Measurements from ENCODE around the gene ADGRG1. TPM values are rescaled to one million over a fixed set of nuclear protein-coding genes. Genes with fewer than 3 reads are reported as not detected.

Gene ADGRG1
- total RNA-seq, 1 donor from 2014 or later: 19.7 TPM

DNA sequence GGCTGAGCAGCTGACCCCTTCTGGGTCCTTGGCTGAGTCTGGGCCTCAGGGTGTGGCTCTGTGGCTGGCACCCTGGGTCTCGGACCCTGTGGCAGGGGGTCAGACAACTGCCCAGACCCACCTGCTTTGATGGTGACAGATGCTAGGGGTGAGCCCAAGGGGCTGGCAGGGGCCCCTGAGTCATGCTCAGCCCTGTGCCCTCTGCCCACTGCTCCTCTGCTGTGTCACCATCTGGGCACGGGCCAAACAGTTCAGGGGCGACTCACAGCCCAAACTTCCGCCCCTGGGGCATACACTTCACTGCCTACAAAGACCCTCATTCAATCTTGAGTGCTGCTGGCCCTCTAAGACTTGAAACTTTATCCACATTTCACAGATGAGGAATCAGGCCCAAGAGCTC lies 5.7 kb downstream of the ADGRG1 start:
- Mint-ChIP-seq H3K4me1 (ENCODE audit: low read depth) (peaks cover 9% of the 10 kb centered on the region), H3K36me3 (ENCODE audit: insufficient read depth) (no peaks in the 10 kb centered on the region), H3K4me3 (ENCODE audit: low read depth) (no peak overlapping the region), H3K27me3 (peaks cover 26% of the 10 kb centered on the region), H3K9me3 (ENCODE audit: low read depth) (no peaks in the 10 kb centered on the region), H3K27ac (no peak overlapping the region)
- TF ChIP-seq, protein P1, sequence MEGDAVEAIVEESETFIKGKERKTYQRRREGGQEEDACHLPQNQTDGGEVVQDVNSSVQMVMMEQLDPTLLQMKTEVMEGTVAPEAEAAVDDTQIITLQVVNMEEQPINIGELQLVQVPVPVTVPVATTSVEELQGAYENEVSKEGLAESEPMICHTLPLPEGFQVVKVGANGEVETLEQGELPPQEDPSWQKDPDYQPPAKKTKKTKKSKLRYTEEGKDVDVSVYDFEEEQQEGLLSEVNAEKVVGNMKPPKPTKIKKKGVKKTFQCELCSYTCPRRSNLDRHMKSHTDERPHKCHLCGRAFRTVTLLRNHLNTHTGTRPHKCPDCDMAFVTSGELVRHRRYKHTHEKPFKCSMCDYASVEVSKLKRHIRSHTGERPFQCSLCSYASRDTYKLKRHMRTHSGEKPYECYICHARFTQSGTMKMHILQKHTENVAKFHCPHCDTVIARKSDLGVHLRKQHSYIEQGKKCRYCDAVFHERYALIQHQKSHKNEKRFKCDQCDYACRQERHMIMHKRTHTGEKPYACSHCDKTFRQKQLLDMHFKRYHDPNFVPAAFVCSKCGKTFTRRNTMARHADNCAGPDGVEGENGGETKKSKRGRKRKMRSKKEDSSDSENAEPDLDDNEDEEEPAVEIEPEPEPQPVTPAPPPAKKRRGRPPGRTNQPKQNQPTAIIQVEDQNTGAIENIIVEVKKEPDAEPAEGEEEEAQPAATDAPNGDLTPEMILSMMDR (IDR thresholded peaks at IDR 0.05; ENCODE audit: unreplicated experiment): no peak
- no peak for DNase-seq (ENCODE audit: low spot score, unreplicated experiment)

DNA sequence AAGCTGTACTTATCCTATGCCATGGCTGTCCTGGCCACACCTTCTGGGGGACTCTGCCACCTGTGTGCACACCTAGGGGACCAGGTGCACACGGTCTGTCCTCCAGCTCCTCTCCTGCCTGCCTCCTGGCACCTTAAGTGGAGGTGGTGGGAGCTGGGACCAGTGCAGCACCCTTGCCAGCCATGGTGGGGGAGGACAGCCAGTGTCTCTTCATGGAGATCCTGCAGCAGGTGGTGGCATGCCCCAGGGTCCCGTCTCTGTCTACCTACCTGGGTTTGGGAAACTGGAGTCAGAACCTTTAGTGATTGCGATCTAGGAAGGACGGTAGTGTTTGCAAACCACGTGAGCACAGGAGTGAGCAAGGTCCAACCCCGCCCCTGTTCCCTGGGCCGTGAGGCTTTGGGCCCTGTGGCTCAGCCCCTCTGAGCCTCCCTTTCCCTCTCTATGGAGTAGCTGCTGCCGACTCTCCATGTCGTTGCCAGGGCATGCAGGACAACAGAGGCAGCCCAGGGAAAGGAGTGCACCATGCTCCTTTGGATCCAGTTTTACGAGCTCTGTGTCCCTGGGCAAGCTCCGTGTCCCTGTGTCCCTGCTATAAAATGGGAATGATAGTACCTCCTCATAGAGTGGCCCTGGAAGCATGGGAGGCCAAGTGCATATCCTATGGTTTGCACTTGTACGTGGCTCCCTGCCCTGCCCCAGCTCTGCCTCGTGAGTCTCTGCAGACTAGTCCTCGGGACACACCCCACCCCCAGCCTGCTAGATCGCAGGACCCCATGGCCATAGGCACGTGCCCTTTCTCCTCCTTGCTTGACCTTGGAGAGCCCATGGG lies 7.1 kb downstream of the ADGRG1 start:
- H3K4me1 Mint-ChIP-seq (ENCODE audit: low read depth): peaks cover 12% of the 10 kb centered on the region
- no peak overlapping the region for H3K27ac Mint-ChIP-seq
- peaks cover 26% of the 10 kb centered on the region for H3K27me3 Mint-ChIP-seq
- TF ChIP-seq, protein P1 (IDR thresholded peaks at IDR 0.05; ENCODE audit: unreplicated experiment): no peak
- no peak overlapping the region for H3K4me3 Mint-ChIP-seq (ENCODE audit: low read depth)
- H3K9me3 Mint-ChIP-seq (ENCODE audit: low read depth): no peaks in the 10 kb centered on the region
- no peaks in the 10 kb centered on the region for H3K36me3 Mint-ChIP-seq (ENCODE audit: insufficient read depth)
- no peak for DNase-seq (ENCODE audit: low spot score, unreplicated experiment)

GRCh38 chr16:57636184-57636583 lies 7.8 kb downstream of the ADGRG1 start:
- Mint-ChIP-seq H3K4me1 (ENCODE audit: low read depth) (peaks cover 12% of the 10 kb centered on the region), H3K27ac (no peak overlapping the region), H3K9me3 (ENCODE audit: low read depth) (no peaks in the 10 kb centered on the region), H3K4me3 (ENCODE audit: low read depth) (no peak overlapping the region), H3K36me3 (ENCODE audit: insufficient read depth) (no peaks in the 10 kb centered on the region), H3K27me3 (peaks cover 20% of the 10 kb centered on the region)
- TF ChIP-seq, protein P1 (IDR thresholded peaks at IDR 0.05; ENCODE audit: unreplicated experiment): no peak
- DNase-seq (ENCODE audit: low spot score, unreplicated experiment): no peak

GRCh38 chr16:57637020-57637419 lies 8.6 kb downstream of the ADGRG1 start:
- H3K4me3 Mint-ChIP-seq (ENCODE audit: low read depth): no peak overlapping the region
- H3K27me3 Mint-ChIP-seq: peaks cover 24% of the 10 kb centered on the region
- no peak for DNase-seq (ENCODE audit: low spot score, unreplicated experiment)
- H3K4me1 Mint-ChIP-seq (ENCODE audit: low read depth): peaks cover 12% of the 10 kb centered on the region
- no peaks in the 10 kb centered on the region for H3K36me3 Mint-ChIP-seq (ENCODE audit: insufficient read depth)
- H3K9me3 Mint-ChIP-seq (ENCODE audit: low read depth): no peaks in the 10 kb centered on the region
- H3K27ac Mint-ChIP-seq: no peak overlapping the region
- TF ChIP-seq, protein P1 (IDR thresholded peaks at IDR 0.05; ENCODE audit: unreplicated experiment): no peak

GRCh38 chr16:57637424-57637823 lies 9.0 kb downstream of the ADGRG1 start:
- Mint-ChIP-seq H3K4me3 (ENCODE audit: low read depth) (no peak overlapping the region), H3K9me3 (ENCODE audit: low read depth) (no peaks in the 10 kb centered on the region), H3K4me1 (ENCODE audit: low read depth) (peaks cover 12% of the 10 kb centered on the region), H3K27ac (no peak overlapping the region), H3K36me3 (ENCODE audit: insufficient read depth) (no peaks in the 10 kb centered on the region), H3K27me3 (peaks cover 24% of the 10 kb centered on the region)
- TF ChIP-seq, protein P1 (IDR thresholded peaks at IDR 0.05; ENCODE audit: unreplicated experiment): no peak
- no peak for DNase-seq (ENCODE audit: low spot score, unreplicated experiment)

Measured in progenitor cell of endocrine pancreas (in vitro differentiated cells).